Upper lobe of left lung (tissue), 6 donors: ENCODE data around the gene HS3ST2. TPM values are rescaled to one million over a fixed set of nuclear protein-coding genes. Genes with fewer than 3 reads are reported as not detected.

Source experiments
- ATAC-seq, 2 donors: fragments of 200-7000 bp; cut with Tn5 transposase; one replicate each; pipeline ENCODE4 v1.9.1; 2022; ENCODE audit warnings: mild to moderate bottlenecking in 2 of 2, moderate library complexity in 2 of 2; ENCODE audit not compliant: low FRiP score in 2 of 2
- DNase-seq, 2 donors: peaks; one replicate each; pipeline ENCODE4 v3.0.0-alpha.2; 2019 to 2020
- H3K27ac ChIP-seq, 4 donors: fragments of 200-600 bp; sonication (generic); one replicate each; pipeline ENCODE4 v1.5.1; 2016 to 2019
- H3K27me3 ChIP-seq, 4 donors: fragments of 200-600 bp; sonication (generic); one replicate each; pipeline ENCODE4 v1.5.1; 2017 to 2019
- H3K36me3 ChIP-seq, 4 donors: fragments of 200-600 bp; sonication (generic); one replicate each; pipeline ENCODE4 v1.5.1; 2016 to 2019
- H3K4me1 ChIP-seq, 4 donors: fragments of 200-600 bp; sonication (generic); one replicate each; pipeline ENCODE4 v1.5.1; 2018 to 2019
- H3K4me3 ChIP-seq, 4 donors: fragments of 200-600 bp; sonication (generic); one replicate each; pipeline ENCODE4 v1.5.1; 2017 to 2019; ENCODE audit warnings: mild to moderate bottlenecking in 2 of 4, moderate library complexity in 1 of 4
- H3K9me3 ChIP-seq, 4 donors: fragments of 200-600 bp; sonication (generic); one replicate each; pipeline ENCODE4 v1.5.1; 2018 to 2019
- EP300 ChIP-seq, 4 donors: sonication (generic); formaldehyde crosslinking; IDR thresholded peaks; one replicate each; pipeline ENCODE4 v1.5.1; 2017; ENCODE audit warnings: antibody characterized with exemption in 4 of 4, control low read depth in 2 of 4
- POLR2A ChIP-seq, 4 donors: fragments of 450-650 bp; IDR thresholded peaks; one replicate each; pipeline ENCODE4 v1.5.1; 2016 to 2017; ENCODE audit warnings: antibody characterized with exemption in 4 of 4, mild to moderate bottlenecking in 2 of 4
- POLR2AphosphoS5 ChIP-seq, 2 donors: sonication (generic); formaldehyde crosslinking; IDR thresholded peaks; one replicate each; pipeline ENCODE4 v1.5.1; 2017; ENCODE audit warnings: antibody characterized with exemption in 2 of 2
- WGBS, 2 donors: methylation state at CpG; one replicate each; pipeline ENCODE4 v1.1.5; 2017 to 2018; 5-methylcytosine and 5-hydroxymethylcytosine counted together
- total RNA-seq, 6 donors: library from RNA; depleted of rRNA in 4 of 6; stranded (reverse); fragments of >200 nt in 4 of 6; gene quantifications; one replicate each; pipeline versions ENCODE4 v1.1.0 to v1.2.1, GENCODE V29; 2016 to 2021
- TF ChIP-seq, protein P1 (sequence below), 6 experiments: fragments of 450-650 bp in 4 of 6; fragments of 200-600 bp in 2 of 6; sonication (generic) in 2 of 6; IDR thresholded peaks; one replicate each; pipeline ENCODE4 v1.5.1; 2016 to 2019; ENCODE audit warnings: antibody characterized with exemption in 6 of 6
- donor health status: DM: no; HTN: no; CAD: no; lungs with moderate emphysema.
- donor health status: DM: no; HTN: yes; CAD: no; lungs with severe emphysema.

The HS3ST2 gene
- total RNA-seq, 6 donors from 2014 or later = 2.8 to 18.9 (median 5.6) TPM

DNA sequence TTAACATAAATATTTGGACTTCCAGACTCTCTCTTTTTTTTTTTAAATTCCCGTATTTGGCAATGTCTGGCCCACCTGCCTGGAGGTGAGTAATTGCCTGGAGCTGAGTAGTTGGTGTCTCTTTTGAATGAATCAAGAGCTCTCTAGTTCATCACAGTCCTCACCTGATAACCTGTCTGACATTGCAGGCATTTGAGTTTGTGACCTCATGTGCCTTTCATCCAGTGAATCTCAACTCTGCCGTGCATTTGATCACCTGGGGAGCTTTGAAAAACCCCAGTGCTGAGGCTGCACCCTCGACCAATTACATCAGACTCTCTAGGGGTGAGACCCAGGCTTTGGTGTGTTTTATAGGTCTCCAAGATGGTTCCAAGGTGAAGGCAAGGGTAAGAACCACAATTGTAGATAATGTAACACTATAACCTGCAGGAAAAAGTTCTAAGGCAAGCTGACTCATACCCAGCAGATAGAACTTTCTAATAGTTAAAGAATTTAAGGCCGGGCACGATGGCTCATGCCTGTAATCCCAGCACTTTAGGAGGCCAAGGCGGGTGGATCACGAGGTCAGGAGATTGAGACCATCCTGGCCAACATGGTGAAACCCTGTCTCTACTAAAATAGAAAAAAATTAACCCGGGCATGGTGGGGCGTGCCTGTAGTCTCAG lies 24.5 kb upstream of the HS3ST2 start:
- no peak overlapping the region for H3K27ac ChIP-seq
- ATAC-seq (no peak), DNase-seq (no peak)
- no peak overlapping the region for H3K4me3 ChIP-seq
- H3K4me1 ChIP-seq = no peaks in the 10 kb centered on the region
- H3K27me3 ChIP-seq = no peaks in the 10 kb centered on the region
- 77 to 80% methylated on average over 9 of the region's 9 CpGs for WGBS, 2 donors
- TF ChIP-seq POLR2AphosphoS5 (IDR thresholded peaks at IDR 0.05) (no peak), EP300 (IDR thresholded peaks at IDR 0.05) (no peak), POLR2A (IDR thresholded peaks at IDR 0.05) (no peak)
- TF ChIP-seq, protein P1, sequence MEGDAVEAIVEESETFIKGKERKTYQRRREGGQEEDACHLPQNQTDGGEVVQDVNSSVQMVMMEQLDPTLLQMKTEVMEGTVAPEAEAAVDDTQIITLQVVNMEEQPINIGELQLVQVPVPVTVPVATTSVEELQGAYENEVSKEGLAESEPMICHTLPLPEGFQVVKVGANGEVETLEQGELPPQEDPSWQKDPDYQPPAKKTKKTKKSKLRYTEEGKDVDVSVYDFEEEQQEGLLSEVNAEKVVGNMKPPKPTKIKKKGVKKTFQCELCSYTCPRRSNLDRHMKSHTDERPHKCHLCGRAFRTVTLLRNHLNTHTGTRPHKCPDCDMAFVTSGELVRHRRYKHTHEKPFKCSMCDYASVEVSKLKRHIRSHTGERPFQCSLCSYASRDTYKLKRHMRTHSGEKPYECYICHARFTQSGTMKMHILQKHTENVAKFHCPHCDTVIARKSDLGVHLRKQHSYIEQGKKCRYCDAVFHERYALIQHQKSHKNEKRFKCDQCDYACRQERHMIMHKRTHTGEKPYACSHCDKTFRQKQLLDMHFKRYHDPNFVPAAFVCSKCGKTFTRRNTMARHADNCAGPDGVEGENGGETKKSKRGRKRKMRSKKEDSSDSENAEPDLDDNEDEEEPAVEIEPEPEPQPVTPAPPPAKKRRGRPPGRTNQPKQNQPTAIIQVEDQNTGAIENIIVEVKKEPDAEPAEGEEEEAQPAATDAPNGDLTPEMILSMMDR (IDR thresholded peaks at IDR 0.05) = no peak
- H3K36me3 ChIP-seq = no peaks in the 10 kb centered on the region
- peaks cover 0 to 5% (median 4%) of the 10 kb centered on the region in 4 donors for H3K9me3 ChIP-seq

DNA sequence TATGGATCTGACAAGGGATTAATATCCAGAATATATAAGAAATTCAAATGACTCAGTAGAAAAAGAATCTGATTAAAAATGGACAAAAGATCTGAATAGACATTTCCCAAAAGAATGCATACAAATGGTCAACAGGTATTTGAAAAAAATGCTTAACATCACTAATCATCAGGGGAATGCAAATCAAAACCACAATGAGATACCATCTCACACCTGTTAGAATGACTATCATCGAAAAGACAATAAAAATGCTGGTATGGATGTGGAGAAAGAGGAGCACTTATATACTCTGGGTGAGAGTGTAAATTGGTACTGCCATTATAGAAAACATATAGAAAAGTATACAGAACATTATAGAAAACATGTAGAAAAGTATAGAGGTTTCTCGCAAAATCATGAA lies 16.4 kb upstream of the HS3ST2 start:
- ATAC-seq = no peak
- no peak overlapping the region for H3K4me3 ChIP-seq
- no peak overlapping the region for H3K27ac ChIP-seq
- no peaks in the 10 kb centered on the region for H3K36me3 ChIP-seq
- TF ChIP-seq POLR2A (IDR thresholded peaks at IDR 0.05) (no peak), EP300 (IDR thresholded peaks at IDR 0.05) (no peak), POLR2AphosphoS5 (IDR thresholded peaks at IDR 0.05) (no peak)
- TF ChIP-seq, protein P1 (IDR thresholded peaks at IDR 0.05) = no peak
- no peaks in the 10 kb centered on the region for H3K27me3 ChIP-seq
- H3K4me1 ChIP-seq = no peaks in the 10 kb centered on the region
- WGBS, 2 donors = 88 to 93% methylated on average over 2 of the region's 2 CpGs
- no peak for DNase-seq
- H3K9me3 ChIP-seq = peaks cover 0 to 11% (median 8%) of the 10 kb centered on the region in 4 donors

DNA sequence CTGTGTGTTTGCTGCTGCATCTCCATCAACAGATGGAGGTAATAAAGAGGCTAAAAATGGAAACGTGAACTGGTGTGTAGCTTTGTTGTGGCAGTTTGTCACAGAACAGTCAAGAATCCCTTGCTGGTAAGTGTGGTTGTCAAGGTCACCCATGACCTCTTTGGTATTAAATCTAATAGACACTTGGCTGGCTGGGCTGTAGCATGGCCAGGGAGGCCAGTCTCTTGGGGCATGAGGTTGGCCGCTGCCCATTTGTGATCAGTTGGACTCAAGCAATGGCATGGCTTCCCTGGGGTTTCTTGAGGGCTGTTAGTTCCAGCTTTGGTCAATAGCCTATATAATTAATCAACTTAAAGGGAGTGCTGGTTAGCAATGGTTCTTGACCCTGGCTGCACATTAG lies 14.8 kb upstream of the HS3ST2 start:
- no peak for TF ChIP-seq POLR2AphosphoS5 (IDR thresholded peaks at IDR 0.05)
- TF ChIP-seq EP300 (IDR thresholded peaks at IDR 0.05) = no peak
- TF ChIP-seq, protein P1 (IDR thresholded peaks at IDR 0.05) = no peak
- TF ChIP-seq POLR2A (IDR thresholded peaks at IDR 0.05) = no peak
- no peak for ATAC-seq
- Histone ChIP-seq H3K36me3 (no peaks in the 10 kb centered on the region), H3K4me3 (no peak overlapping the region), H3K27me3 (no peaks in the 10 kb centered on the region), H3K9me3 (peaks cover 0 to 10% (median 7%) of the 10 kb centered on the region in 4 donors), H3K27ac (no peak overlapping the region), H3K4me1 (no peaks in the 10 kb centered on the region)
- 76 to 80% methylated on average over 2 of the region's 2 CpGs for WGBS, 2 donors
- no peak for DNase-seq

DNA sequence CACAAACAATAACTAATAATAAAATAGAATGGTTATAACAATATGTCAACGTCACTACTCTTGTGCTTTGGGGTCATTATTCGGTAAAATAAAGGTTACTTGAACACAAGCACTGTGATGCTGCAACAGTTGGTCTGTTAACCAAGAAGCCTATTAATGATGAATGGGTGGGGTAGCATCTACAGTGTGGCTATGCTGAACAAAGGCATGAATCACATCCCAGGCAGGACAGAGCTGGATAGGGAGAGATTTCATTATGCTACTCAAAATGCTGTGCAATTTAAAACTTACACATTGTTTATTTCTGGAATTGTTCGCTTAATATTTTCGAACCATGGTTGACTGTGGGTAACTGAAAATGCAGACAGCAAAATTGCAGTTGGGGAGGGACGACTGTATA lies 9.1 kb upstream of the HS3ST2 start:
- Histone ChIP-seq H3K4me3 (no peak overlapping the region), H3K36me3 (no peaks in the 10 kb centered on the region), H3K27ac (no peak overlapping the region), H3K4me1 (no peaks in the 10 kb centered on the region), H3K9me3 (no peaks in the 10 kb centered on the region), H3K27me3 (no peaks in the 10 kb centered on the region)
- ATAC-seq (no peak), DNase-seq (no peak)
- no peak for TF ChIP-seq POLR2A (IDR thresholded peaks at IDR 0.05)
- TF ChIP-seq, protein P1 (IDR thresholded peaks at IDR 0.05) = no peak
- no peak for TF ChIP-seq POLR2AphosphoS5 (IDR thresholded peaks at IDR 0.05)
- no peak for TF ChIP-seq EP300 (IDR thresholded peaks at IDR 0.05)
- 76 to 84% methylated on average over 5 of the region's 5 CpGs for WGBS, 2 donors

DNA sequence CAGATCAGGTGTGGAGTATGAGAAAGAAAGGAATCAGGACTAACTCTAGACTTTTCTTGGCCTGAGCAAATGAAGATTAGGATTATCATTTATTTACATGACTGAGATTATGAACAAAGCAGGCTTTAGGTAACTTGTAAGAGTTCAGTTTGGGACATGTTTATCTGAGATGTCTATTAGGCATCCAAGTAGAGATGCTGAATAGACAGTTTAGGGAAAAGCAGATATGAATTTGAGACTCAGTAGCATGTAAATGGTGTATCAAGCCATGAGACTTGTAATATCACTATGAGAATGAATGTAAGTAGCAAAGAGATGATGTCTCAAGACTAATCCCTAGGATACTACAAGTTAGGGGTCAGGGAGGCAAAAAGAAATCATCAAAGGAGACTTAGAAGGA lies 8.6 kb upstream of the HS3ST2 start:
- H3K9me3 ChIP-seq = no peaks in the 10 kb centered on the region
- no peak for TF ChIP-seq POLR2AphosphoS5 (IDR thresholded peaks at IDR 0.05)
- TF ChIP-seq EP300 (IDR thresholded peaks at IDR 0.05) = no peak
- DNase-seq (no peak), ATAC-seq (no peak)
- H3K36me3 ChIP-seq = no peaks in the 10 kb centered on the region
- H3K4me3 ChIP-seq = no peak overlapping the region
- H3K27ac ChIP-seq = no peak overlapping the region
- no peaks in the 10 kb centered on the region for H3K27me3 ChIP-seq
- no peaks in the 10 kb centered on the region for H3K4me1 ChIP-seq
